CD4-positive, alpha-beta T cell treated with Interferon alpha-2 for 1 hour (primary cell): ENCODE measurements around the gene GBF1.

ENCODE experiments used
- DNase-seq, 2 donors: peaks; one replicate each; pipeline ENCODE4 v3.0.0-alpha.2; 2020 to 2022

The GBF1 gene

DNA sequence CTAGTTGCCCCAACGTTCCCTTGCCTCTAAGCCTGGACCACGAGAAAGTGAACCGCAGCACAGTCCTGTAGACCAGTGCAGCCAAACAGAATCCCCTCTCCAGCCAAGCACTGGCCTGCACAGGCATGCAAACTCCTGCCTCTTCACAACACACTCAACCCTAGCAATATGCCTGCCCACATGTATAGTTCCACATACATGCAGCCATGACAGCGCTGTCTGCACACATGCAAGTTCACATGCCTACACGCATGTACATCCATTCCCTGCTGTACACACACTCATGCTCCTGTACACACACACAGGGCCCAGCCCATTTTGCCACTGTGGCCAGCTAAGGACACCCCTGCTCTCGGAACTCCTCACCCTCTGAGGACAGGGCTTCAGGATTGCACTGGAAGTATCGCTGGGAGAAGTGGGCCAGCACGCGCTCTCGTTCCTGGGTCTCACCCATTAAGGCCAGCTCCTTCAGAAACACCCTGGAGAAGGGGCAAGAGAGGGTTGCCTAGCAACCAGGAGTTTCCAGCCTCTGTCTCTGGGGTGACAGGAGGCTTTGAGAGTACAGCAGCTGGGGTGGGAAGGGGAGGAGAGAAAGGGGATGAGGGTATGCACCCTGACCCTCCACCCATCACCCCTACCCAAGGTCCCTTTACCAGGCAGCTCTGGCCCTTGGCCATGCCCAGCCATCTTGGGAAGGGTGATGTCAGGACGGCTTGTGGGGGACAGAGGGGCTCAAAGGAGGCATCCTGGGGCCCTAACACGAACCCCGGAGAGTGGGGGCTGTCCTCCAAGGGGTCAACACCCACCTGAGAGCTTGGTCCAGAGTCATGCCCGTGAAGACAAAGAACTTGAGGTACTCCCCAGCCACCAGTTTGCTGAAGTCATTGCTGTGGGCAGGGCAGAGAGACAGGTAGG is 166.3 kb downstream of the GBF1 start:
- DNase-seq = no peak

DNA sequence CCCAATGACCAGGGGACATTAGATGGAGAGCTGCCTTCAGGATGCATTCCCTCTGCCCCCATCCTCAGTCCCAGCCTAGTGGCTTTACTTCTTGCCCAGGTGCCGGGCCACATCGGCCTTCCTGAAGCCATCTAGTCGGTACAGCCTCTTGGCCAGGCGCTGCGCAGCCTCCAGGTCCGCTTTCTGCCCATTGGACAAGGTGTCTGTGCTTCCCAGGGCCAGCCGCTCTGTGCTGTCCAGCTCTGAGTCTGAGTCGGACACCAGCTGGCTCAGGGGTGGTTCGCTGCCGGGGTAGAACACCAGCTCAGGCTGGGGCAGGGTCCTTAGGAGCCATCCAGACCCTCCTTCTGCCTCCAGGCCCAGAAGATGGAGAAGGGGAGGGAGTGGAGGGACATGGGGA is 167.0 kb downstream of the GBF1 start:
- DNase-seq = no peak

DNA sequence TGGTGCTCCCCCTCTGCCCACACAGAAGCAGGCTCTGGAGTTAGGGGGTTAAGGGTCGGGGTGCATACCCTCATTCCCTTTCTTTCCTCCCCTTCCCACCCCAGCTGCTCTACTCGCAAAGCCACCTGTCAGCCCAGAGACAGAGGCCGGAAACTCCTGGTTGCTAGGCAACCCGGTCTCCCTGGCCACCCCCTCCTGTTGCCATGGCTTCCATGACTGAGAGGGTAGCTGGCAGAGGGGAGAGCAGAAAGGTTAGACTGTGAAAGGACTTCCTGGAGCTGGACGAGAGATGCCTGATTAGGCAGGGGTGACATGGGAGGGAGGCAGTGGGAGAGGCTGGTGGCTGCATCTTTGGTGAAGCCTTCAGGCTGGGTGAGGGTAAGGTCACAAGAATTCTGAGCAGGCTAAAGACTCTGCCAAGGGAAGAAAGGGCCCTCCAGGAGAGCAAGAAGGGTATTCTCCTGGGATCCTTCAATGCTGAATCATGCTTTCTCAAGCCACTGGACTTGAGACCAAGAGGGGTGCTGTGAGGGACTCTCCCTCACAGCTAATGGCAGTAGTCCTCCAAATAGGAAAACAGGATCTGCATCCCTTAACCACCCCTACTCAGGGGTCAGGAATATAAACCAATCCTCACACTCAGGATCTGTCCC is 167.8 kb downstream of the GBF1 start:
- peak; percentile 26 to 62 for DNase-seq

DNA sequence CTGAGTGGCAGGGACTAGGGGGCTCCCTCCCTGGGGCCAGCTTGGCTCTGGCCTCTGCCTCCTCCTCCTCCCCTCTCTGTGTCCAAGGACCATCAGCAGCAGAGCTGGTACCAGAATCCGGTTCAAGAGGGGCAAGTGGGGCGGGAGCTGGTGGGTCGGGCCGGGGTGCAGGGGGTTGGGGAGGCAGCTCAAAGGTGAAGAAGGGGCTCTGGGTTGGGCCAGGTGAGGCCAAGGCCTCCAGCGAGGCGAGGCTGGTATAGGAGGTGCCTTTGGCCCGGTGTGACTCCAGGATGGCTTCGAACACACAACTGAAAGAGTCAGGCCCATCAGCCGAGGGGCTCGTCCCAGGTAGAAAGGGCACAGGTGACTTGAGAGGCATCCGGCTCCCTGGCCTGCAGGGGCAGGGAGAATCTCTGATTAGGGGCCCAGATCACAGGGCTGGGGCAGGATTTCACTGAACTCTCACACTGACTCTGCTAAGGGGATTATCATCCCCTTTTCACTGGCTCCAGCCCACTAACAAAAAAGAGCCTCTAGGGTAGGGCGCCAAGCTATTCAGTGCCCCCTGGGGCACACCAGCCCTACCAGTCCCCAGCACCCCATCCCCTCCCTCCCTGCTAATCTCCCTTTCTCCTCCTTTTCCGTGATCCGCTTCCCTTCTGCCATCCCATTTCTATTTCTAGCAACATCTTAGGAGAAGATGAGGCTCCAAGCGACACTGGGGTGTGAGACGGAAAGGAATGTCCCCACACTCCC is 168.7 kb downstream of the GBF1 start:
- DNase-seq = no peak

DNA sequence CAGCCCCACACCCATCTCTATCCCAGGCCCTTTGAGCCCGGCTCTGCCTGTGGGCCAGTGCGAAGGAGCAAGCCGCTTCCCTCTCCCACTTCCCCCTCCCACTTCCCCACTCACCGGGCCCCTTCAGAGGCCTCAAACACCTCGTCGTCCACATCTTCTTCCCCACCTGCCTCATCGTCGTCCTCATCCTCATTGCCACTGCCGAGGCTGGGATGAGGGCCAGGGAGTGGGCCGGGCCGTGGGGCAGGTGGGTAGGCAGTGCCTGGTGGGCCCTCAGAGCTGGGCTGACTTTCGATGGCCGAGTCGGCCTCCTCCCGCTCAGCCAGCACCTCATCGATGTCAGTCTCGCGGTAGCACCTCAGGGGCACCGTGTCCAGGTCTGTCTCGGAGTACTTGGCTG is 169.4 kb downstream of the GBF1 start:
- DNase-seq = no peak

DNA sequence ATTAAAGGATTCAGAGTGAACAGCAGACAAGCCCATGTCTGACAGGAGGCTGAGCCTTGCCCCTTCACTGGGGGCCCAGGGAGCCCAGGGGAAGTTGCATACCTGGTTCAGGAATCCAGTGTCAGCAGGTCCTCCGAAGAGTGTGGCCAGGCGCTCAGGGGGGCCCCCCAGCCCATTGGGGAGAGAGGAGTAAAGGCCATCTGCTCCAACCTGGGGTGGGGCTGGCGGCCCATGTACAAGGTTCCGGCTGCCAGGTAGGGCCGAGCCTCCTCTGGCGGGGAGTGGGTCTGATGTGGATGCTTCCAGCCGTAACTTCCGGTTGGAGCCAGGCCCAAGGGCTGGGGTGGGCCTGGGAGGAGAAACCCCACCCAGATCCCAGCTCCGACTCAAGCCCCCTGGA is 171.0 kb downstream of the GBF1 start:
- no peak for DNase-seq

DNA sequence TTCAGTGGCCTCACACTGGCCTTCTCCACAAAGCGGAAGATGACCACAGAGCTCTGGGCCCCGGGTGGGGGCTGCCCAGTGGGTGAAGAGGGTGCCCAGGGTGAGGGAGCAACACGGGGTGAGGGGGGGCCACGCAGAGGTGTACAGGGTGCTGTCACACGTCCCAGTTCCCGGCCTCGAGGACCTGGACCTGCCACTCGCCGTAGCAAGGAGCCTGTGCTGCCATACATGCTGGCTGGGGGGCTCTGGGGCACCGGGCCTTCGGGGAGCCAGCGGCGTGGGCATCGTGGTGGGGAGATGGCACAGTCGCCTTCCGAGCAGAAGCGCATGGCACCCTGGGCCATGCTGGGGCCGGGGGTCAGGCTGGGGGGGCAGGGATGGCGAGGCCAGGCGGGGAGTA is 171.4 kb downstream of the GBF1 start:
- DNase-seq = no peak

DNA sequence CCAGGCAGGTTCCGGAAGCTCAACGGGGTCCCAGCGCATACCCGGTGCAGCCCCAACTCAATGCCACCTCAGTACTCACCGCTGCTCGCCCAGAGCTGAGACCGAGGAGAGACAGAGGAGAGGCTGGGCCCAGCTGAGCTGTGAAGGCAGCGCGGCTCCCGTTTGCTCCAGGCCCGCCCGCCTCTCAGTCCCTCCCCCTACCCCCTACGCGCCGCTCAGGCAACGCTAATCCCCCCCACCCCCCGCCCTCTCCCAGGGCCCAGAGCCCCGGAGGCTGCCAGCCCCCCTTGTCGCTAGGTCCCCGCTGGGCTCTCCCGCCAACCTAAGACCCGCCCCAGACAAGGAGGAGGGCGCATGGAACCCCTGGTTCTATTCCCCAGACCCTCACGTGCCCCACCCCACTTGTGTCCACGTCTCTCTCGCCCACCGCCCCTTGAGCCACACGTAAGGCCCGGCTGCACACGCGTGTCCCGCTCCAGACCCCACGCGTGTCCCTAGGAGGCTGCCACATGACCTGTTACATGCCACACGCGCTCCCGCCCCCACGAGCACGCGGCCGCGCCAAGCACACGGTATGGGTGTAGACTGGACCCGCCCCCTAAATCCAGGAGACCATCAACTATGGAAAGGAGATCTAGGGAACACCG is 173.4 kb downstream of the GBF1 start, which contains the start of gene PSD:
Gene PSD, minus strand, starts transcription at position 164 of the 647 bp plus-strand sequence. CDS start 1,747 bp downstream, outside the sequence.
- DNase-seq = no peak

DNA sequence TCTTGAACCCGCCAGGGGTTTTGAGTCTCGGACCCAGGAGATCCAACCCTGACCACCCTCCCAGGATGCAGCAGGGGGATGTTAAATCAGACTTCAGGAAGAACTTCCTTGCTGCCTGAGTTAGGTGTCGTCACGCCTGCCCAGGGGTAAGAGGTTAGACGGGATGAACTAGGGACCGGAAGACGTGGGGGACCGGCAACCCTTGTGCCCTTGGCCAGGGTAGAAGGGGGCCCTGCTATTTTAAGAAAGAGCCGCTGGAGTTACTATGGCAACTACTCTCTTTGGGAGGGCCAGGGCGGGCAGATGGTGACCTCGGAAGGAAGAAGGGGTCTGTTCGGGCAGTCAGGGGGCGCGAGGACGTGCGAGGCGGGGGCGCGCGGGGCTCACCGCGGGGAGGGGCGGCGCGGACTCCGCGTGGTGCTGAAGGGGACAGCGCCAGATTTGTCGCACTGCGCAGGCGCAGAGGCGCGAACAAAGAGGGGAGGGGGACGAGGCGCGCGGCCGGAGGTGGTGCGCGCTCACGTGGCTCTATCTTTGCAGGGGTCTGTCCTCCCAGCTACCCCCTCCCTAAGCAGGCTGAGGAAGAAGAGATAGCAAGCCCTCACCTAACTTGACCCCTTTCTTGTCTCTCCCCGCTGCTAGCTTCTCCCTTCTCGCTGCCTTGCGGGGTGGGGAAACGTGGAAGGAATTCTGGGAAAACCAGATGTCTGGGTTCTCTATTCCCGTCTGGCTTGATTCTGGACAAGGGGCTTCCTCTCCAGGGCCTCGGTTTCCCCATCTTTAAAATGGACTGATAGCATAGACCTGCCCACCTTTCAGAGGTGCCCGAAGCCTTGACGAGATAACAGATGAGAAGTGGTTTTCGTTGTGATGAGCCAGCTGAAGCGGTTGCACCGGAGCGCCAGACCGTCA is 174.2 kb downstream of the GBF1 start:
- peak; percentile 45 to 76 for DNase-seq

DNA sequence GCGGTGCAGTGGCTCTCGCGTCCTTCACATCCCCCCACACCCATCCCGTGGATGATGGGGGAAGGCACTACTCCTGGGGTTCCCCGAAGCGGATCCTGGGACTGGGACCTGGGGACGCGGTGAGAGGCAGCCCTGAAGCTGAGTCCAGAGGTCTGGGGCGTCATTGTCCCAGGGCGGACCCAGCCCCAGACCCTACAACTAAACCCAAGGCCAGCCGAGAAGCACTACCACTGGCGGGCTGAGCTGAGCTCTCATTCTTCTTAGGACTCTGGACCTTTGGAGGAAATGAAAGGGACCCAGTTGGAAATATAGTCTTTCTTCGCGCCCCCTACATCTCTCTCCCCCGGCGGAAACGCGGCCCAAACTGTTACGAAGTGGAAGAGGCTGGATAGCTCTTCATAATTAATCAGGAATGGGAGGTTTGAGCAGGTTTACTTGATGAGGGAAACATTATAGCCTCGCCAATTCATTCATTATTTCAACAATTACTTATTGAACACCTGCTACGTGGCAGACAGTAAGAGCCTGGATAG is 174.9 kb downstream of the GBF1 start:
- DNase-seq = no peak

DNA sequence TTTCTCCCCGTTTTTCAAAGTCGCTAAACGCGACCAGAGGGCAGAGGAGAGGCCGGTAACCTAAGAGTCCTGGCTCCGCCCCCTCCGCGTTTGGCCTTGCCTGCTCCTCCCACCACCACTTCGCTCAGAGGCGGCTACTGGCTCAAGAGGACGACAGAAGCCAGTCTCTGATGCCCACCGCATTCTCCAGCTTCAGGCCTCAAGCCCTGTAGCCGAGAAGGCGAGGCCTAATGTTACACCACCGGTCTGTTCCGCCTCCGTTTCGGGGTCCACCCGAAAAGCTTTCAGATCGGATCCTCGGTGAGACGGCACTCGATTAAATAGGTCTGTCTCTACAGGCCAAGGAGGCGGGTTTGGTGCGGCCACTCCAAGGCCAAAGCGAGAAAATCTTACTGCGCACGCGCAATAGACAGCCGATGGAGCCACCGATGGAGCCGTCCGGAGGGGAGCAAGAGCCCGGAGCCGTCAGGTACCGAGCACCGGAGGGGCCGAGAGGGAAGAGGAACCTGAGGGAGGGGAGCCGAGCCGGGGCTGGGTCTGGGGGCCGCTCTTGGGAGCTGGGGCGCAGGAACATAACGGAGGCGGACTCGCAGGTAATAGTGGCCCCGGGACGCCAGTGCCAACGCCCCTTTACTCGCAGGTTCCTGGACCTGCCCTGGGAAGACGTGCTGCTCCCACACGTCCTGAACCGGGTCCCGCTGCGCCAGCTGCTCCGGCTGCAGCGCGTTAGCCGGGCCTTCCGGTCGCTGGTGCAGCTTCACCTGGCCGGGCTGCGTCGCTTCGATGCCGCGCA is 175.6 kb downstream of the GBF1 start, which contains the start of gene FBXL15:
Gene FBXL15, plus strand, starts transcription at position 123 of the 793 bp plus-strand sequence. Its CDS starts 294 bp downstream, at position 417.
- peak; percentile 95 to 97 for DNase-seq

DNA sequence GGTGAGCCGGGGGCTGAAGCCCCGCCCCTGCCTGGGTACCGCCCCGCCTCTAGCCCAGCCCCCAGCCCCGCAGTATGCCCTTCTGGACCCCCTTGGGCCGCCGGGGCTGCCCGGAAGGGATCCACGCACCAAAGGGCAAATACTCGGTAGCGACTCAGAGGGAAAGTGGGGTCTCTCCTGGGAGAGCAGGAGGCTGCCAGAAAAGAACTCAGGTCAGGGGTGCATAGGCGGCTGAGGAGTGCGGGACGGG is 176.1 kb downstream of the GBF1 start:
- no peak for DNase-seq

DNA sequence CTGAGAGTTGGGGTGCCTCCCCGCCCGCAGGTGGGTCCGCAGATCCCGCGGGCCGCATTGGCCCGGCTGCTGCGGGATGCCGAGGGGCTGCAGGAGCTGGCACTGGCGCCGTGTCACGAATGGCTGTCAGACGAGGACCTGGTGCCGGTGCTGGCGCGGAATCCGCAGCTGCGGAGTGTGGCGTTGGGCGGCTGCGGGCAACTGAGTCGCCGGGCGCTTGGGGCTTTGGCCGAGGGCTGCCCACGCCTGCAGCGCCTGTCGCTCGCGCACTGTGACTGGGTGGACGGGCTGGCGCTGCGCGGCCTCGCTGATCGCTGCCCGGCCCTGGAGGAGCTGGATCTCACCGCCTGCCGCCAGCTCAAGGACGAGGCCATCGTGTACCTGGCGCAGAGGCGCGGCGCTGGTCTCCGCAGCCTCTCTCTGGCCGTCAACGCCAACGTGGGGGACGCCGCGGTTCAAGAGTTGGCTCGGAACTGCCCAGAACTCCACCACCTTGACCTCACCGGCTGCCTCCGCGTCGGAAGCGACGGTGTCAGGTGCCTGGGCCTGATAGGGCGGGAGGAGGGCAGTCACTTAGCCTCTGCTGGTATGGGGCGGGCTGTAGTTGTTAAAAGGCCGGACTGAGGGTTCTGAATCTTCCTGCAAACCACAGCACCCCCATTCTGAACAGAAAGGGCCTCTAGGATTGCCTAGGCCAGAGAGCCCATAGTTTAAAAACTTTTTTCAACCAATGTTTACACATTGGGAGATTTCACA is 176.6 kb downstream of the GBF1 start:
- DNase-seq = no peak

DNA sequence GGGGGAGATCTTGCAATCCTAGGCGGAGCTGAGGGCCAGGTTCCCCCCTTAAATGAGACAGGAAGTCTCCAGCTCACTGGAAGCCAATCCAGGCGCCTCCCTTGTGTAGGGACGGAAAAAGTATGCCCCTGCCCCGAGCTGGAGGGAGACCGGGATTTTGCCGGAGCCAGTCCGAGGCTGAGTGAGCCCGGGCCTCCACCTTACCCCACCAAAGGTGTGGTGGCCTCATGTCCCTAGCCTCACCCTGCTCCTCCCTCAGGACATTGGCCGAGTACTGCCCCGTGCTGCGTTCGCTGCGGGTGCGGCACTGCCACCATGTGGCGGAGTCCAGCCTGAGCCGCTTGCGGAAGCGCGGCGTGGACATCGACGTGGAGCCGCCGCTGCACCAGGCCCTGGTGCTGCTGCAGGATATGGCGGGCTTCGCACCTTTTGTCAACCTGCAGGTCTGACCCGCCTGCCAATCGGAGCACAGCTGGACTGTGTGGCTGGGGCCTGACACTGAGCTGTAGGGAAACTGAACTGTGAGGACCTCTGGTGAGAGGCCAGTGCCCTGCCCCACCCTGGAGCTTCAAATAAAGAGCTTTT is 177.3 kb downstream of the GBF1 start:
- peak; percentile 63 to 66 for DNase-seq

DNA sequence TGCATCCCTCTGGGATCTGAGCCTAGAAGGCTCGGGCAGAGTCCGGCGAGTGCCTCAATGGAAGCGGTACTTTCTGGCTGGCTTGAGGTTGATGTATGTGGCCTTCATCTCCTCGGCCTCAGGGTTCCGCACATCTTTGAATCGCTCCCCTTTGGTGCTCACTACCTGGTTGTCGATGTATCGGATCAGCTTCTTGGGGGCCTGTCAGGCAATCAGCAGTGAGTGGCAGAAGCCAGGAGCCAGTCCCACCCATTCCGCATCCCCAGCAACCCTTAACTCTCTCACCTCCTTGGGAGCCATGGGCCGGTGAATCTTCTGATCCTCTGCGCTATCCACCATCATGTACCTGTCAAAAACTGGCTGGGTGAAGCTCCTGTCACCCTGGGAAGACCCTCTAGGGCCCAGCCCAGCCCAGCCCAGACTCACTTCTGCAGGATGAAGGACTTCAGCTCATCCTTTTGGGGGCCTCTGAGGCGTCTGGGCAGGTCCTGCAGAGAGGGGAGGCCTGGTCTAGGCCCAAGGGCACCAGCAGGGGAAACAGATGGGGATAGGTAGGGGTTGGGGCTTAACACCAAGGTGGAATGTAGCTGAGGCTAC is 178.1 kb downstream of the GBF1 start:
- no peak for DNase-seq

DNA sequence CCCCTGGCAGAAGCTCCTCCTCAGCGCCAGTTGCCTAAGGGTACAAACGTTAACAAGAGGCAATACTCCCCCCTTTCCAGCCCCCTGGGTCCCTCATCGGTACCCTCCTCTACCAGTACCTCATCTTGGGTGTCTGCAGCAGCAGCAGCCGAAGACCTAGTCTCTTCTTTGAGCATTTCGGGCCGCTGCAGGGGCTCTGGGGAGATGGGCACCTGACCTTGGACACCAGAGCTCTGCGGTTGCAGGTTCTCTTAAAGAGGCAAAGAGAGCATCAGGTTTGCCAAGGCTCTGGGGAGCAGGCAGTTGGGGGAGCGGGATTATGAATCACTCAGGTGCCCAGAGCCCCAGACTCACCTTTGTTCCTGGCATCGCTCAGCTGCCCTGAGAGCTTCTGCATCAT is 178.8 kb downstream of the GBF1 start:
- DNase-seq = no peak

DNA sequence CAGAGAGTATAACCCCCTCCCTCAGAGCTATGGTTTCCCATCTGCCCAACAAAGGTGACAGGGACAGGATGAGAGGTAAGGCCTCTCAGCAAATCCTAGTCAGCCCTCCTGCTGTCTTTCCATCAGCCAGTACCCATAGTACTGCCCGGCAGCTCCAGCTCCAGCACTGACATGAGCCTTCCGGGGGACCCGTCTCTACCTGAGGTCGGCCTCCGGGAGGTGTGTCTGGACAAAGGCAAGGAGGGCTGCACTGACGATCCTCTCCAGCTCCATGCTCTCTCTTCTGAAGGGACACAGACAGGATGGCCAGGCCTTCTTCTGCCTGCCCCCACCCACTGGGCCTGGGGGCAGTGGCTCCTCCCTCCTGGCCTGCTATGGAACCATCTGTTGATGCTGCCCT is 179.6 kb downstream of the GBF1 start:
- no peak for DNase-seq

DNA sequence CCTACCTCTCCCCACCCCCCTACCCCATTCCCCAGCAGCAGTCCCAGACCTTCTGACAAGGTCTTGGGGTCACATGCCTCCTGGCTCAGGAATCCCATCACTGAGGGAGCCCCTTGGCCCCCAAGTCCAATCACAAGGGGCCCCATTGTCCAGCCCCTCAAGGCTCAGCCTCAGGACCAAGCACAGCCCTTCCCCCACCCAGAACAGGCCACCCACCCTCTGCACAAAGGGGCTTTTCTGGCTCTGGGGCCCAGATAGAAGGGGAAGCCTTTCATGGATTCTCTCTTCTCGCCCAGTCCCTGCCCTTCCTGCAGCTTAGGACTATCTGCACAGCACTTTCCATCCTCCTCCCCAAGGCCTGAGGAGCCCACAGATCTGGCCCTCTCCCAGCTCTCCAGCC is 180.1 kb downstream of the GBF1 start:
- DNase-seq = no peak

DNA sequence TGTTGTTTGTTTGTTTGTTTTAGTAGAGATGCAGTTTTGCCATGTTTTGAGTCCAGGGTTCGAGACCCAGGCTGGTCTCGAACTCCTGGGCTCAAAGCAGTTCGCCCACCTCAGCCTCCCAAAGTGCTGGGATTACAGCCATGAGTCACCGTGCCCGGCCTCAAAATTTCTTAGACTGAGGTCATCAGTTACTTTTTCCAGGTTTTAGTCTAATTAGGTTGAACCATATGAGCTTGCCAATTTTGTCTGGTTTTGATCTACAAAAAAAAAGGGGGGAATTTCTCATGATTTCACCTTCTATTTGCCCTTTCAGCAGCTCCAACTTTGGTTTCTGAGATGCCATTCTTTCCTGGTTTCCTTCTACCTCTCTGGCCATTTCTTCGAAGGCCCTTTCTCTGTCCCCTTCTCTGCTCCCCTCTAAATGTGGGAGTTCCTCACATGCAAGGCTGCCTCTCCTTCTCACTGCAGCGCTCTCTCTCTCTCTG is 181.5 kb downstream of the GBF1 start:
- DNase-seq = no peak
